Activated CD4-positive, alpha-beta memory T cell treated with anti-CD3 and anti-CD28 coated beads for 36 hours (primary cell): ENCODE results near the gene TCEA2. TPM values are rescaled to one million over a fixed set of nuclear protein-coding genes. Genes with fewer than 3 reads are reported as not detected.

Experiments
- CTCF ChIA-PET: fragments of 350-600 bp; sonication (Branson Sonifier 250); formaldehyde crosslinking; loops from one replicate; lab custom pipeline; 2021; ENCODE audit warnings: antibody characterized with exemption, inconsistent platforms; lab: Charles Lee
- POLR2A ChIA-PET: fragments of 350-600 bp; sonication (Branson Sonifier 250); formaldehyde crosslinking; loops from one replicate; lab custom pipeline; 2021; ENCODE audit warnings: antibody characterized with exemption; lab: Charles Lee
- DNase-seq: peaks from one replicate; pipeline ENCODE4 v3.0.0-alpha.2; 2020
- H3K27ac Mint-ChIP-seq: one replicate; pipeline ENCODE4 v1.8.0; 2021; ENCODE audit warnings: mixed read lengths
- H3K27me3 Mint-ChIP-seq: one replicate; pipeline ENCODE4 v1.8.0; 2021; ENCODE audit warnings: mixed read lengths
- H3K36me3 Mint-ChIP-seq: one replicate; pipeline ENCODE4 v1.8.0; 2021; ENCODE audit warnings: mixed read lengths
- H3K4me1 Mint-ChIP-seq: one replicate; pipeline ENCODE4 v1.8.0; 2021; ENCODE audit warnings: low read depth, mixed read lengths
- H3K4me3 Mint-ChIP-seq: one replicate; pipeline ENCODE4 v1.8.0; 2021; ENCODE audit warnings: mild to moderate bottlenecking, mixed read lengths
- H3K9me3 Mint-ChIP-seq: one replicate; pipeline ENCODE4 v1.8.0; 2021; ENCODE audit warnings: mixed read lengths
- intact Hi-C: fragments of 100-400 bp; cut with micrococcal nuclease; formaldehyde crosslinking; loops from one replicate; pipeline ENCODE4 v1.15.1; 2023
- total RNA-seq, 2 experiments: library from RNA; stranded (reverse); gene quantifications; one replicate each; pipeline ENCODE4 v1.2.3, GENCODE V29; 2021

Gene TCEA2
- total RNA-seq, 2 experiments from 2014 or later, result 27.3 to 29.9 TPM

DNA sequence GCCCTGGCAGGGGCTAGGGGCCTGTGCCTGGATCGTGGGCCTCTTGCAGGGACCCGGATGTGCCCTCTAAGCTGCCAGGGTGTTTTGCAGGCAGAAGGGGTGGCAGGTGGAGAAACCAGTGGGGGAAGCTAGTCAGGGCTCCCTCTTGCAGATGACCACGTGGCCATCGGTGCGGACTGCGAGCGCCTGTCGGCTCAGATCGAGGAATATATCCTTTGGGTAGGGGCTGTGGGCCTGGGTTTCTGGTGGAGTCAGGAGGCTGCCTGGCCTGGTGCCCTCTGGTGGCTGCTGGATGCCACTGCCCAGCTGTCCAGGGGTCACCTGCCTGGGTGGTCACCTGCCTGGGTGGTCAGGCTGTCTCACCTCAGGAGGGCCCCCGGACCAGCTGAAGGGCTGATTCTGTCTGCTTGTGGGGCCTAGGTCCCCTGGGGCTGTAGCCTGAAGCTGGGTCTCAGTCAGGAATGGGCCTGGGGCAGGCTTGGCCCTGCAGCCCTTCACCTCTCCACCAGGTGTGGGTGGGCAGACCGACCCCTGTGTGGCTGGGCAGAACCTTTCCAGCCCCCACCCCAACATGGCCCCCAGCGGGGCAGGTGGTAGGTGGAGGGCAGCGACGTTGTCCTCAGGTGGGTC lies 6.7 kb downstream of the TCEA2 start:
- intact Hi-C loops, result loop anchor here (10.0 kb wide), 3 partner anchors 55 to 535 kb away; partner anchors contain the start of genes DNAJC5 and PTK6
- H3K9me3 Mint-ChIP-seq, result no peaks in the 10 kb centered on the region
- H3K36me3 Mint-ChIP-seq, result no peaks in the 10 kb centered on the region
- DNase-seq, result peak; percentile 44
- ChIA-PET CTCF (interaction anchor here (0.8 to 1.3 kb wide), 5 partner anchors 9 to 52 kb away, joined by 3 to 8 read pairs (median 4); partner anchors contain the start of gene RGS19), POLR2A (interaction anchor here (0.6 to 0.8 kb wide), 2 partner anchors 10 to 939 kb away, joined by 3 read pairs; partner anchors contain the start of genes OPRL1 and RGS19)
- no peaks in the 10 kb centered on the region for H3K27me3 Mint-ChIP-seq
- no peak overlapping the region for H3K27ac Mint-ChIP-seq
- H3K4me1 Mint-ChIP-seq, result peaks cover 30% of the 10 kb centered on the region
- no peak overlapping the region for H3K4me3 Mint-ChIP-seq

DNA sequence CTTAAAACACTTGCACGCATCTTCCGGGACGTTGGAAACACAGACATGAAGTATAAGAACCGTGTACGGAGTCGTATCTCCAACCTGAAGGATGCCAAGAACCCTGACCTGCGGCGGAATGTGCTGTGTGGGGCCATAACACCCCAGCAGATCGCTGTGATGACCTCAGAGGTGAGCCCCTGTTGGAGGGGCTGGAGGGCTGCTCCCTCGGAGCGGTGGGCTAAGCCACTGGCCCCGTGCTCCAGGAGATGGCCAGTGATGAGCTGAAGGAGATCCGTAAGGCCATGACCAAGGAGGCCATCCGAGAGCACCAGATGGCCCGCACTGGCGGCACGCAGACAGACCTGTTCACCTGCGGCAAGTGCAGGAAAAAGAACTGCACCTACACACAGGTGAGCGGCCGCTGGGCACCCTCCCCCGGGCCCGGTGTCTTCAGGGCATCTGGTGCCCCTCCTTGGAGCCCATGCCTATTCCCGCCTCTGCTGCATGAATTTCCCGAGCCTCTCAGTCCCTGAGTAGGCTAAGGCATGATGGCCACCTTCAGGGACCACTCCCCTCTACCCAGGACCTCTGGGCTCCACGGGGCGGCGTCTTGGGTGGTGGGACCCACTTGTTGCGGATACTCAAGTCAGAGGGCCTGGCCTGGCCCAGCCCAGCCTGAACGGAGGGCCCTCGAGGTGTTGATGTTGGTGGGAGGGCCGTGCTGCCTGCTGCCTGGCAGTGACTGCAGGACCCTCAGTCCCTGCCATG lies 7.4 kb downstream of the TCEA2 start:
- H3K4me3 Mint-ChIP-seq, result no peak overlapping the region
- ChIA-PET POLR2A (interaction anchor here (0.6 to 0.8 kb wide), 2 partner anchors 9 to 940 kb away, joined by 3 read pairs; partner anchors contain the start of genes OPRL1 and RGS19), CTCF (interaction anchor here (0.8 to 1.3 kb wide), 5 partner anchors 8 to 51 kb away, joined by 3 to 8 read pairs (median 4); partner anchors contain the start of gene RGS19)
- H3K27me3 Mint-ChIP-seq, result no peaks in the 10 kb centered on the region
- no peak for DNase-seq
- peaks cover under 1% of the 10 kb centered on the region for H3K36me3 Mint-ChIP-seq
- intact Hi-C loops, result no loop called here
- no peak overlapping the region for H3K27ac Mint-ChIP-seq
- H3K9me3 Mint-ChIP-seq, result no peaks in the 10 kb centered on the region
- peaks cover 26% of the 10 kb centered on the region for H3K4me1 Mint-ChIP-seq

DNA sequence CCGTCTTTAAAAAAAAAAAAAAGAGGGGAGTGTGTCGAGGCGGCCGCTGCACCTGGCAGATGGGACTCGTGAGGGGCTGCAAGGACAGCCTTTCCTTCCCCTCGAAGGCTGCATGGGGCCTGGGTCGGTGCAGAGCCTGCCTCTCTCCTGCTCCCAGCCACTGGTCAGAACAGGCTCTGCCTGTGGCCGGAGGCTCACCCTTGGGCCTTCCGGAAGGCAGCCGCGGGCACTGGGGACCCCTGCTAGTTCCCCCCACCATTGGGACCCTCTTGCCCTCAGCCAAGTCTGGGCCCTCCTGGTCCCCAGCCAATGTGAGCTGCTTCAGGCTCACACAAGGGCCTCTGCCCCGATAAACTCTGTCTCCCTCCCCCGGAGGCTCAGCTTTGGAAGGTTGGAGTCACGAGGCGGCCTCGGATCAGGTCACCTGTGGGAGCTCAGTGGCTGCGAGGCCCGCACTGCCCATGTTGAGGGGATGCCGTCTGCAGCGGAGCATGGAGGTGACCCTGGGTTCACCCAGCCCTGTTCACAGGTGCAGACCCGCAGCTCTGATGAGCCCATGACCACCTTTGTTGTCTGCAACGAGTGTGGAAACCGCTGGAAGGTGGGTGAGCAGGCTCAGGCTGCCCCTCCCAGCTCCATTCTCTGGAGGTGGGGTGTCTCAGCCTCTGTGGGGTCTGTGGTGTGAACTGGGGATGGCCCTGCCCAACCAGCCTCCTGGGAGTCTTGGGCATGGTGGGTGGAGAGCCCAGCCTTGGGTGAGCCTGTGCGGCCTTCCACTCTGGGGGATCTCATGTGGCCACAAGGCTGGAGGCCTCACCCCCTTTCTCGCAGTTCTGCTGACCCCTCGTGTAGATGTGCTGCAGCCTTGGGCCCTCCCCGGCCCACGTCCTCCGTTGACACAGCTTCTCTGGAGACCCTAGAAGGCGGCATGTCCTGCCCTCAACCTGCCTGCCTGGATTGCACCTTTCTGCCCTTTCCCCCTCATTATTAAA lies 8.6 kb downstream of the TCEA2 start:
- intact Hi-C loops, result no loop called here
- no peak overlapping the region for H3K4me3 Mint-ChIP-seq
- ChIA-PET POLR2A (no interaction called here), CTCF (interaction anchor here (1.0 kb wide), 1 partner anchor 30 kb away, joined by 4 read pairs; no protein-coding TSS in a partner anchor)
- H3K27ac Mint-ChIP-seq, result no peak overlapping the region
- H3K36me3 Mint-ChIP-seq, result peaks cover 3% of the 10 kb centered on the region
- peaks cover 14% of the 10 kb centered on the region for H3K4me1 Mint-ChIP-seq
- H3K9me3 Mint-ChIP-seq, result no peaks in the 10 kb centered on the region
- no peak for DNase-seq
- no peaks in the 10 kb centered on the region for H3K27me3 Mint-ChIP-seq

DNA sequence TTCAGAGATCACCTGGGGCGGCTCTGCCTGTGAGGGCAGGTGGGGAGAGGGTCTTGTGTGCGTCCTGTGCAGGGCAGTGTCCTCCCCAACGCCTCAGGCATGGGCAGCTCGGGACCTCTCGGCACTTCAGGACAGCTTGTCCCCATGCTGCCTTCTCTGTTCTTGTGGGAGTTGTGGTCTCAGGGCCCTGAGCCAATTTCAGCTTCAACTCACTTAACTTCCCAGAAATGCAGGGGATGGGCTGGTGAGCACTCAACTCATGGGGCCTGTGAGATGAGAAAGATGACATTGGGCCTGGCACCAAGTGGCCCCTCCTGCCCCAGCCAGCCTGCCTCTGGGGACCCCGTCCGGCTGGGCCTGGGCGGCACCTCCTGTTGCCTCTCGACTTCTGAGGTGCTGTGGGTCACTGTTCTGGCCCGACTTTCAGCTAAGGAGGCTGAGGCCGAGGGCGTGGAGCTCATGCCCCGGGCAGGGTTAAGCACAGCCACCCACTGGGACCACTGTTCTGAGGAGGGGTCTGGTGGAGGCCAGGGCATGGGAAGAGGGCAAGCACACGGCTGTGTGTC lies 9.6 kb downstream of the TCEA2 start:
- intact Hi-C loops, result no loop called here
- no peak for DNase-seq
- ChIA-PET POLR2A (no interaction called here), CTCF (interaction anchor here (1.0 kb wide), 1 partner anchor 29 kb away, joined by 4 read pairs; no protein-coding TSS in a partner anchor)
- Mint-ChIP-seq H3K9me3 (no peaks in the 10 kb centered on the region), H3K4me3 (no peak overlapping the region), H3K27me3 (no peaks in the 10 kb centered on the region), H3K36me3 (peaks cover 3% of the 10 kb centered on the region), H3K4me1 (peaks cover 9% of the 10 kb centered on the region), H3K27ac (no peak overlapping the region)

DNA sequence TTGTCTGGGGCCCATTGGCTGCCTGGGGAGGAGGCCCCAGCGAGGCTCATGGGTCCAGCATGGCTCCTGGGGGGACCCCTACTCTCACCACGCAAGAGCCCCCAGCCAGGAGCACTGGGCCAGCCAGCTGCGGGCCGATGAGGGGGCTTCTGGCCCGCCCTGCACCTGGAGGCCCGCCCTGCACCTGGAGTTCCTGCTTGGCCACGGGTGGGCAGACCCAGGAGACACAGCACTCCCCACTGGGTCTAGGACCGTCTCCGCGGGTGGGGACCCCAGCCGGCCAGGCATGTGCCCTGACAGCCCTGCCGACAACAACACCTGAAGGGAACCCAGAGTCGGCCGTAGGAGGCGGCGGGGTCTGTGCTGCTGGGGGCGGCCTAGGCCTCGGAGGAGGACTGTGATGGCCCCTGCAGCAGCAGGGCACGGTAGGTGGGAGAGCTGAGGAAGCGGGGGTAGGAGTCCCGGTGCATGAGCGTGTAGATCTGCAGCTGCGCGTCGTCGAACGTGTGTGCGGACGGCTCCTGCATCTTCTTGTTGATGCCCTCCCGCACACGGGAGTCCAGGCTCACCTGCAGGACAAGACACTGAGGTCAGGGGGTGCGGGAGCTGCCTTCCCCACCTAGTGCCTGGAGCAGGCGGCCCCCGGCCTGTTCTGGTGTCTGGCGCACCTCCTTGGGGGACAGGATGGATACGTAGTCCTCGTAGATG lies 10.6 kb downstream of the TCEA2 start:
- DNase-seq, result no peak
- intact Hi-C loops, result no loop called here
- H3K36me3 Mint-ChIP-seq, result peaks cover 3% of the 10 kb centered on the region
- ChIA-PET POLR2A (no interaction called here), CTCF (no interaction called here)
- no peaks in the 10 kb centered on the region for H3K27me3 Mint-ChIP-seq
- no peak overlapping the region for H3K4me3 Mint-ChIP-seq
- H3K9me3 Mint-ChIP-seq, result no peaks in the 10 kb centered on the region
- peaks cover 8% of the 10 kb centered on the region for H3K4me1 Mint-ChIP-seq
- H3K27ac Mint-ChIP-seq, result no peak overlapping the region

DNA sequence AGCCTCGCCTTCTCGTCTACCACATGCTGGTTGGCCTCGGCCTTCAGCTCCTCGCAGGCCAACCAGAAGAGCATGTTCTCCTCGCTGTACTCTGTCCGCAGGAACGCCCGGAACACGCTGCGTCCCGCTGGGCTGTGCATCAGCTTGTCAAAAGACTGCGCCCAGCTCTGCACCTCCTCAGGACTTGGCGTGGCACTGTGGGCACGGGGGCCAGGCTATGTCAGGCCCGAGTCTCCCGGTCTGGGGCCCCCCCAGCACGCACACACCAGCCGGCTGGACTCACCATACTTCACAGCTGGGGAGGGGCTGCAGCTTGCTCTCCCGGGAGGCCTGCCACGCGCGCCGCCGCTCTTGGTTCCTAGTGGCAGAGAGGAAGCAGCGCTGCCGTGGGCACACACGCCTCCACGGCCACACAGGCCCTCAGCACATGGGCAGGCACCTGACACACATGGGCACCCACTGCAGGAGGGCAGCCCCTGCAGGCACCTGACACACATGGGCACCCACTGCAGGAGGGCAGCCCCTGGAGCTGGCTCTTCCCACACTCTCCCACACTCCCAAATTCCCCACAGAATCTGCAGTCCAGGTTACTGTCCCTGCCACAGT lies 11.3 kb downstream of the TCEA2 start:
- H3K36me3 Mint-ChIP-seq, result peaks cover 3% of the 10 kb centered on the region
- H3K27ac Mint-ChIP-seq, result no peak overlapping the region
- DNase-seq, result no peak
- ChIA-PET POLR2A (no interaction called here), CTCF (no interaction called here)
- intact Hi-C loops, result no loop called here
- H3K4me3 Mint-ChIP-seq, result no peak overlapping the region
- no peaks in the 10 kb centered on the region for H3K9me3 Mint-ChIP-seq
- peaks cover 8% of the 10 kb centered on the region for H3K4me1 Mint-ChIP-seq
- no peaks in the 10 kb centered on the region for H3K27me3 Mint-ChIP-seq

DNA sequence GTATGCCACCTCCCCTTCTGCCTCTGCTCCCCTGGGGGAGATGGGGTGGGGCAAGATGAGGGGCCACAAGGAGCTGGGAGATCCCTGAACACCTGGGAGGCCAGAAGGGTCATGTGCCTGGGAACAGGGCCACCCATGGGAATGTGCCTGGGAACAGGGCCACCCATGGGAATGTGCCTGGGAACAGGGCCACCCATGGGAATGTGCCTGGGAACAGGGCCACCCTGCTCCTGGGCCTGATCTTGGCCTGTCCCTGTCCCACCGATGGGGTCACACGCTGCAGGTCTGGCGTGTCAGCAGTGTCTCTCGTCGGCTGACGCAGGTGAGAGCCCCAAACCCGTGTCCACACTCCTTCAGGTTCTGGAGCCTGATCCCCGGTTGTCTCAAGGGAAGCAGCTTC lies 12.0 kb downstream of the TCEA2 start:
- ChIA-PET POLR2A (no interaction called here), CTCF (interaction anchor here (1.1 kb wide), 1 partner anchor 9 kb away, joined by 3 read pairs; no protein-coding TSS in a partner anchor)
- peaks cover 3% of the 10 kb centered on the region for H3K36me3 Mint-ChIP-seq
- peaks cover 8% of the 10 kb centered on the region for H3K4me1 Mint-ChIP-seq
- H3K9me3 Mint-ChIP-seq, result no peaks in the 10 kb centered on the region
- intact Hi-C loops, result loop anchor here (5.0 kb wide), 1 partner anchor 182 kb away; the partner anchor contains the start of gene PCMTD2
- H3K4me3 Mint-ChIP-seq, result no peak overlapping the region
- no peak overlapping the region for H3K27ac Mint-ChIP-seq
- H3K27me3 Mint-ChIP-seq, result no peaks in the 10 kb centered on the region
- no peak for DNase-seq

DNA sequence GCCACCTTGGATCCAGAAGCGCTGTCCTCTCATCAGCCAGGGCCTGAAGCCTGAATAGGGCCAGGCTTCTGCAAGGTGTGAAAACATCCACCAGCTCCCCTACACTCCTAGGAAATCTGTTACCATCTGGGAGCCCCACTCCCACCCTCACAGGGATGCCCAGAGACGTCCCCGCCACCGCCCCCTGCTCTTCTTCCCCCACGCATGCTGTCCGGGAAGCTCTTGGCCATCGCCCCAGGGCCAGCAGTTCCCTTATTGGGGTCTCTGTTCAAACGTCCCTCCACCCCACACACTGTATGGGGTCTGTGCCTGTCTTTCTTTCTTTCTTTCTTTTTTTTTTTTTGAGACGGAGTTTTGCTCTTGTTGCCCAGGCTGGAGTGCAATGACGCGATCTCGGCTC lies 12.6 kb downstream of the TCEA2 start:
- intact Hi-C loops, result loop anchor here (5.0 kb wide), 1 partner anchor 182 kb away; the partner anchor contains the start of gene PCMTD2
- H3K36me3 Mint-ChIP-seq, result peaks cover 3% of the 10 kb centered on the region
- no peak for DNase-seq
- no peaks in the 10 kb centered on the region for H3K27me3 Mint-ChIP-seq
- ChIA-PET POLR2A (interaction anchor here (1.7 kb wide), 1 partner anchor 10 kb away, joined by 4 read pairs; no protein-coding TSS in a partner anchor), CTCF (interaction anchor here (1.1 kb wide), 1 partner anchor 8 kb away, joined by 3 read pairs; no protein-coding TSS in a partner anchor)
- peak overlapping the region; percentile 38 for H3K27ac Mint-ChIP-seq
- H3K9me3 Mint-ChIP-seq, result no peaks in the 10 kb centered on the region
- H3K4me3 Mint-ChIP-seq, result no peak overlapping the region
- H3K4me1 Mint-ChIP-seq, result peaks cover 8% of the 10 kb centered on the region

DNA sequence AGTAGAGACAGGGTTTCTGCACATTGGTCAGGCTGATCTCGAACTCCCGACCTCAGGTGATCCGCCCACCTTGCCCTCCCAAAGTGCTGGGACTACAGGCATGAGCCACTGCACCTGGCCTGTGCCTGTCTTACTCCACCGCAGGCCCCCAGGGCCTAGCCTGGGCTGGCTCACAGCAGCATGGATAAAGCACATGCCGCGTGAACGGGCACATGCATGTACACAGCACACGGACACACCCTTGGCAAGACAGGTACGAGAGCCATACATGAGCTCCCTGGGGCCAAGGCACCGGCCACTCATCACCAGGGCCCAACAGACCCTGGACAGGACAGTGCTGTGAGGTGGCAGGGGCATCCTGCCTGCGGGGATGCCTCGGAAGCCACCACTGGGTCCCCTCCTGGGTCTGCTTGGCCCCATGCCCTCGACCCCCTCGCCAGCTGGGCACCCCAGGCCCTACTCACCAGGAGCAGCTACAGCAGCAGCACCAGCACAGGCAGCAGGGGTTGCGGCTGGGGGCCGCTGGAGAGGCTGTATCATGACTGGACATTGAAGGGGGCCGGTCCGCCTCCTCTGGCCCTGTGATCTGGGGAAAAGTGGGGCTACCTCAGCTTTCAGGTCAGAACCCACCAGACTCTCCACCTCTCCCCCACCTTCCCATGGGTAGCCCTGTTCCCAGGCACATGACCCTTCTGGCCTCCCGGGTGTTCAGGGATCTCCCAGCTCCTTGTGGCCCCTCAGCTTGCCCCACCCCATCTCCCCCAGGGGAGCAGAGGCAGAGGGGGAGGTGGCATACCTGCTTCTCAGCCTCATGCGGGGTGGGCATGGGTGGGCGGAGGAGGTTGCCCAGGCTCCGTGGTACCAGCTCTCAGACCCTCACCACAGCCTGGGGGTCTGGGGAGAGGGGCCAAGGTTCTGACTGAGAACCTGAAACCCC lies 13.3 kb downstream of the TCEA2 start:
- ChIA-PET CTCF (interaction anchor here (0.7 to 3.6 kb wide), 4 partner anchors 7 to 37 kb away, joined by 3 to 18 read pairs (median 3); partner anchors contain the start of gene TCEA2), POLR2A (interaction anchor here (1.7 kb wide), 1 partner anchor 10 kb away, joined by 4 read pairs; no protein-coding TSS in a partner anchor)
- no peaks in the 10 kb centered on the region for H3K27me3 Mint-ChIP-seq
- H3K9me3 Mint-ChIP-seq, result no peaks in the 10 kb centered on the region
- H3K4me1 Mint-ChIP-seq, result peaks cover 11% of the 10 kb centered on the region
- peak overlapping the region; percentile 90 for H3K4me3 Mint-ChIP-seq
- H3K36me3 Mint-ChIP-seq, result peaks cover 3% of the 10 kb centered on the region
- intact Hi-C loops, result loop anchor here (5.0 kb wide), 1 partner anchor 181 kb away; the partner anchor contains the start of gene PCMTD2
- H3K27ac Mint-ChIP-seq, result peak overlapping the region; percentile 76
- DNase-seq, result no peak
